ENCODE data around the gene LINS1. TPM values are rescaled to one million over a fixed set of nuclear protein-coding genes. Genes with fewer than 3 reads are reported as not detected.

Gene LINS1
- total and polyA plus RNA-seq, 10 of the 15 experiments (the other 5 are each of a cell fraction or from before 2014, with no cell fraction given): 13.5 to 33.1 (median 20.3) TPM

GRCh38 chr15:100623301-100623700 lies 21.3 kb upstream of the LINS1 start (continued):
- TF ChIP-seq USF2 (IDR thresholded peaks at IDR 0.05; ENCODE audit: borderline replicate concordance, low read depth, low read length) (no peak), SRF (IDR thresholded peaks at IDR 0.05; ENCODE audit: low read depth in 2 of 2, low read length in 2 of 2) (no peak), ATF7 (IDR thresholded peaks at IDR 0.05; ENCODE audit: low read depth) (no peak), CHD4 (IDR thresholded peaks at IDR 0.05) (no peak)
- TF ChIP-seq, protein P1, sequence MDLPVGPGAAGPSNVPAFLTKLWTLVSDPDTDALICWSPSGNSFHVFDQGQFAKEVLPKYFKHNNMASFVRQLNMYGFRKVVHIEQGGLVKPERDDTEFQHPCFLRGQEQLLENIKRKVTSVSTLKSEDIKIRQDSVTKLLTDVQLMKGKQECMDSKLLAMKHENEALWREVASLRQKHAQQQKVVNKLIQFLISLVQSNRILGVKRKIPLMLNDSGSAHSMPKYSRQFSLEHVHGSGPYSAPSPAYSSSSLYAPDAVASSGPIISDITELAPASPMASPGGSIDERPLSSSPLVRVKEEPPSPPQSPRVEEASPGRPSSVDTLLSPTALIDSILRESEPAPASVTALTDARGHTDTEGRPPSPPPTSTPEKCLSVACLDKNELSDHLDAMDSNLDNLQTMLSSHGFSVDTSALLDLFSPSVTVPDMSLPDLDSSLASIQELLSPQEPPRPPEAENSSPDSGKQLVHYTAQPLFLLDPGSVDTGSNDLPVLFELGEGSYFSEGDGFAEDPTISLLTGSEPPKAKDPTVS (IDR thresholded peaks at IDR 0.05; ENCODE audit: low read depth, low read length): no peak

DNA sequence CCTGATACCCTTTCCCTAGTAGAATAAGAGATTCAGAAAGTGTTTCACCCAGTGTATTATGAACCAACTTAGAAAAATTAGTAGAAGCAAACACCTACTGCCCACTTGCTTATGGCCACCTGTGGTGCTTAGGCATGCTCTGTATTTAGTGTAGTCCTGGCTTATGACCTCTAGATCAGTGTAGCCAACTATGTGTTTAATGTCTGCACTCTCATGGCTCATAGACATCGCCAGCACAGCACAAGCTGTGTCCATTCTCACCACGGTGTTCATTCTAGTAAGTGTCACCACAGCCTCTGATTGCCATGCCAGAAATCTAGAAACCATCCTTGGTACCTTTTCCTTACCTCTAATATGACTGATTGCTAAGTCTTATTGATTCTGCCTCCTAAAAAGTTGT lies 14.7 kb upstream of the LINS1 start:
- no peak for ATAC-seq
- no peaks in the 10 kb centered on the region; the same call in 1 of the 2 replicates for H3K79me2 ChIP-seq (ENCODE audit: control insufficient read depth, insufficient read depth, low read length)
- intact Hi-C loops (cut with micrococcal nuclease; ENCODE audit: unreplicated experiment) (no loop called here), in situ Hi-C loops (cut with MboI) (loop anchor here (10.0 to 25.0 kb wide), 2 partner anchors 648 to 1354 kb away; partner anchors contain the start of gene LRRC28)
- no TSS peak for BruUV-seq (replicated peaks)
- no peak for TF ChIP-seq BHLHE40 (IDR thresholded peaks at IDR 0.05; ENCODE audit: borderline replicate concordance in 1 of 2, low read depth in 2 of 2, low read length in 1 of 2)
- TF ChIP-seq STAT1 (conservative IDR thresholded peaks at IDR 0.05): no peak
- no peak for TF ChIP-seq ZSCAN29 (IDR thresholded peaks at IDR 0.05)
- TF ChIP-seq STAT3 (IDR thresholded peaks at IDR 0.05; ENCODE audit: low read depth, low read length): no peak
- TF ChIP-seq NFIC (IDR thresholded peaks at IDR 0.05; ENCODE audit: low read depth, low read length): no peak
- no peak for TF ChIP-seq ZNF207 (IDR thresholded peaks at IDR 0.05; ENCODE audit: borderline replicate concordance)
- TF ChIP-seq ZZZ3 (IDR thresholded peaks at IDR 0.05; ENCODE audit: control insufficient read depth, insufficient read length, low read depth): no peak
- TF ChIP-seq ASH2L (IDR thresholded peaks at IDR 0.05; ENCODE audit: borderline replicate concordance, low read depth): no peak
- no peaks in the 10 kb centered on the region for H3K4me1 ChIP-seq (ENCODE audit: control insufficient read depth, insufficient read depth, low read length)
- H3K27me3 ChIP-seq (replicated peaks in 1 of 2; ENCODE audit: control insufficient read depth in 2 of 2, insufficient read depth in 2 of 2, low read length in 1 of 2): no peaks in the 10 kb centered on the region
- ChIA-PET POLR2A (no interaction called here), SMC1A (ENCODE audit: uncharacterized antibody, unreplicated experiment) (interaction anchor here (1.2 kb wide), 1 partner anchor 10 kb away, joined by 5 read pairs; no protein-coding TSS in a partner anchor), CTCF (no interaction called here), RAD21 (ENCODE audit: unreplicated experiment) (no interaction called here)
- no peak overlapping the region for H2AFZ ChIP-seq (ENCODE audit: control insufficient read depth, low read depth, low read length)
- no peaks in the 10 kb centered on the region for H4K20me1 ChIP-seq (ENCODE audit: control insufficient read depth, insufficient read depth)
- FAIRE-seq: no peak
- H3K36me3 ChIP-seq (ENCODE audit: control insufficient read depth in 2 of 2, insufficient read depth in 2 of 2, low read length in 1 of 2): peaks cover 3 to 41% of the 10 kb centered on the region in 2 experiments; a peak in 3 of 4 replicates
- no peak for DNase-seq (ENCODE audit: low read depth, low spot score)
- H3K9me3 ChIP-seq (replicated peaks; ENCODE audit: control insufficient read depth, insufficient read depth, low read length): no peaks in the 10 kb centered on the region
- no peak overlapping the region for H3K4me2 ChIP-seq (ENCODE audit: control insufficient read depth, insufficient read depth)
- no peak overlapping the region for H3K9ac ChIP-seq (ENCODE audit: control insufficient read depth, insufficient read depth, low read length)
- 98% methylated on average over 2 of the region's 2 CpGs for WGBS (ENCODE audit: insufficient coverage, insufficient replicate concordance, low lambda C conversion rate, missing lambda C conversion rate)
- H3K4me3 ChIP-seq: no peak overlapping the region
- no peak overlapping the region for H3K27ac ChIP-seq (ENCODE audit: control insufficient read depth, insufficient read depth)
